ENCODE data around the gene BACH2. TPM values are rescaled to one million over a fixed set of nuclear protein-coding genes. Genes with fewer than 3 reads are reported as not detected.

BACH2 gene
- total RNA-seq, 4 donors from 2014 or later: 8.5 to 20.0 (median 13.3) TPM

DNA sequence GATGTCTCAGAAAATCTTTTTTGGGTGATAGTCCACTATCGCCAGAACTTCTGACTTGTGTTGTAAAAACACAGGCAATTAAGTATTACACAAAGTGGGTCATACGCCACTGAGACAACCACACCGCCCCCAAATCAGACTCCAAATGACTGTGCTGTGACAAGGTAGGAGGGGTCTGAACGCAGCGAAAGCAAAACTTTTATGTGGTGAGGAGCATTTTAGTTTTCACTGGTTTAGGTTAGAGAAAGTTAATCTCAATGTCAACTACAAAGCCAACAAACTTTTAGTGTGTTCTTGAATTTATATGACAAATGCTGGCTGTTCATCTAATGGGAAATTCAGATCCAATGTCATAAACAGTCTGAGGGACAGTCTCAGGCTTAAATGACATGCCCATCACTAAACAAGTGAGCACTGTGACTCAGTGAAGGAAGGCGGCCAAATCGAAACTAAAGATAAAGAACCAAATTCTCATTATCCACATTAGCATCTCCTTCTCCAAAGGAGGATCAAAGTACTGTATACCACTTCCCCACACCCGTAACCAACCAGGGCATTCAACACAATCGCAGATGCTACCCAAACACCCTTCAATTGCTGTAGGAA lies 215.7 kb downstream of the BACH2 start:
- Histone ChIP-seq H3K4me3 (no peak overlapping the region), H3K4me1 (peaks cover 2% of the 10 kb centered on the region), H3K27me3 (no peaks in the 10 kb centered on the region), H3K9me3 (no peaks in the 10 kb centered on the region), H3K36me3 (no peaks in the 10 kb centered on the region), H3K27ac (no peak overlapping the region)
- 86% methylated on average over 9 of the region's 9 CpGs for WGBS
- DNase-seq (ENCODE audit: low spot score in 2 of 2): no peak
- TF ChIP-seq EP300 (IDR thresholded peaks at IDR 0.05) (no peak), POLR2AphosphoS5 (IDR thresholded peaks at IDR 0.05) (no peak), CTCF (IDR thresholded peaks at IDR 0.05) (no peak), POLR2A (IDR thresholded peaks at IDR 0.05) (no peak)

- Histone ChIP-seq H3K36me3 (no peaks in the 10 kb centered on the region), H3K27me3 (no peaks in the 10 kb centered on the region), H3K27ac (no peak overlapping the region), H3K4me3 (no peak overlapping the region), H3K4me1 (peaks cover 2% of the 10 kb centered on the region), H3K9me3 (no peaks in the 10 kb centered on the region)
- WGBS: 86% methylated on average over 11 of the region's 11 CpGs
- no peak for TF ChIP-seq CTCF (IDR thresholded peaks at IDR 0.05)
- no peak for TF ChIP-seq POLR2AphosphoS5 (IDR thresholded peaks at IDR 0.05)
- no peak for TF ChIP-seq EP300 (IDR thresholded peaks at IDR 0.05)
- TF ChIP-seq POLR2A (IDR thresholded peaks at IDR 0.05): no peak
- no peak for DNase-seq (ENCODE audit: low spot score in 2 of 2)
Measured at GRCh38 chr6:90079560-90080490, 216.8 kb downstream of the BACH2 start.

DNA sequence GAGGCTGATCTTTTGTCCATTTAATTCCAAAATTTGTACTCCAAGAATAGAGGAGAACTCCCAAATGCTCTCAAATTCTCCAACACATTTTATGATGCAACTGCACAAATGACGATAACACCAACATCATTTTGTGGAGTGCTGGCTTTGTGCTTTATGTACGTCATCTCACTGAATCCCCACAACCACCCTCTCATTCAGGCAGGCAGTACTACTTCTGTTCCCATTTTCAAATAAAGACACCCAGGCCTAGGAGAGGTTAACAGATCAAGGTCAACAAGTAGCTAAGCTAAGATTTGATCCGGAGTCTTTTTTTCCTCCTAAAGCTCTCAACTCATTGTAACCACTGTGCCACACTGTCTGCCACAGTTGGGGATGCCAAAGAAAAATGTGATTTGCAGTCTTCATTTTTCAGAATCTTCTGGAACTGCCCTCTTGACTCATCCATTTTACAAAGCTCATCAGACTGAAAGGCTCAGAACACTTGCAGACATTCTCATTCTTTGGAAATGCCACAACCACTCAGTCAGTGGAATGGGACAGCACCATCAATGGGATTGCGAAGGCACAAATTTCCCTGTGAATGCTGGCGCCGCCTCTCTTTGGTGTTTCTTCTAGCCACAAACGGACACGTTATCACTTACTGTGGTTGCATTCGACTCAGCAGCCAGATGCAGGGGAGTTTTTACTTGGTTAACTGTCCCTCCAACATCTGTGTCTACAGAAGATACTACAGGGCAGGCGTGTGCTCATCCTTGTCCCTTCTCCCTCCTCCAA lies 217.9 kb downstream of the BACH2 start:
- no peak for TF ChIP-seq CTCF (IDR thresholded peaks at IDR 0.05)
- TF ChIP-seq POLR2A (IDR thresholded peaks at IDR 0.05): no peak
- no peak for TF ChIP-seq POLR2AphosphoS5 (IDR thresholded peaks at IDR 0.05)
- TF ChIP-seq EP300 (IDR thresholded peaks at IDR 0.05): no peak
- 87% methylated on average over 10 of the region's 10 CpGs for WGBS
- DNase-seq (ENCODE audit: low spot score in 2 of 2): no peak
- no peaks in the 10 kb centered on the region for H3K36me3 ChIP-seq
- H3K4me1 ChIP-seq: peaks cover 6% of the 10 kb centered on the region
- H3K9me3 ChIP-seq: no peaks in the 10 kb centered on the region
- no peak overlapping the region for H3K27ac ChIP-seq
- H3K27me3 ChIP-seq: no peaks in the 10 kb centered on the region
- H3K4me3 ChIP-seq: no peak overlapping the region

- Histone ChIP-seq H3K27ac (no peak overlapping the region), H3K4me3 (no peak overlapping the region), H3K4me1 (peaks cover 10% of the 10 kb centered on the region), H3K27me3 (no peaks in the 10 kb centered on the region), H3K36me3 (no peaks in the 10 kb centered on the region), H3K9me3 (no peaks in the 10 kb centered on the region)
- TF ChIP-seq EP300 (IDR thresholded peaks at IDR 0.05) (no peak), POLR2A (IDR thresholded peaks at IDR 0.05) (no peak), POLR2AphosphoS5 (IDR thresholded peaks at IDR 0.05) (no peak), CTCF (IDR thresholded peaks at IDR 0.05) (no peak)
- 90% methylated on average over 17 of the region's 17 CpGs for WGBS
- no peak for DNase-seq (ENCODE audit: low spot score in 2 of 2)
Measured at GRCh38 chr6:90076511-90077415, 219.9 kb downstream of the BACH2 start.
